ENCODE measurements around the gene NAA10. TPM values are rescaled to one million over a fixed set of nuclear protein-coding genes. Genes with fewer than 3 reads are reported as not detected.

The NAA10 gene
- total RNA-seq, 1 experiment from 2014 or later = 124 TPM

DNA sequence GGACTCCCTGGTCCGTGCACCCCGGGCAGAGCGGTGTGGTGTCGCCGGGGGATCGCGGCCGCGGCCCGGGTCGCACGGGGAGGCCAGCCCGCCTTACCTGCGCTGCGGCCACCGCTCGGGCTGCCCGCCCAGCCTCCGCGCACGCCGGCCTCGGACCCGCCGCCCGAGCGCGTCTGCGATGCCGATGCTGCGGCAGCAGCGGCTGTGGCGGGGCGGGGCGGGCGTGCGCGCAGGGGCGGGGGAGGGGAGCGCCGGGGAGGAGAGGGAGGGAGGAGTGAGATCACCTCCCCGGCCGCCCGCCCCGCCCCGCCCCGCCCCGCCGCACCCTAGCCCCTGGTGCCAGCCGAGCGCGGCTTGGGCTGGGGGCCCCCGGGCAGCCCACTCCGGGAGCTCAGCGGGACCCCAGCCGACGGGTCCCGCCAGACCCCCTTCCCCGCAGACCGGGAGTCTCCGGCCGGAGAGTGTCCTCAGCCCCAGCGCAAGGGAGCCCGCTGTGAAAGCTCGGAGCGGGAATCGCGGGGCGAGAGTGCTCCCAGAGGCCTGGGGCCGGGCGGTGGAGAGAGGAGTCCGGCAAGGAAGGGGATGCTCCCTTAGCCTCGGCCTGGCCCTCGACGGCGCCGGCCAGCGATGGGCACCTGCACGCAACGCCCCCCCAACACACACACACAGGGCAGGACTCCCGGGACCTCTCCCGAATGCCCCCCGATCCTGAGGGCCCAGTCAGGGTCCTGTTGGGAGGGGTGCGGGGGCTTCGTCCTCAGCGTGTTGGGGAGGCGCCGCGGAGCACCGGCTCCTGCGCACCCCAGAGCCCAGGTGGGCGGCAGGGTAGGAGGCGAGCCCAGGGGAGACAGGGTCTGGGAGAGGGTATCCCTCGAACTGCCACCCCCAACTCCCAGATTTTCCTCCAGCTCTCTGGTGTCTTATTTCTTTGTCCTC is 48.6 kb downstream of the NAA10 start, which contains the start of gene L1CAM:
Gene L1CAM (minus strand): TSS at position 206 of the 936 bp plus-strand sequence. CDS start 10,337 bp downstream, outside the sequence.
- intact Hi-C loops (cut with micrococcal nuclease) = no loop called here
- H3K4me3 ChIP-seq (replicated peaks in 1 of 2; ENCODE audit: low read depth in 1 of 2, low read length in 2 of 2) = peak within 1 kb of the TSS; percentile 47 to 52
- H3K79me2 ChIP-seq (ENCODE audit: insufficient read depth, low read length) = no peaks in the 10 kb centered on the region
- ATAC-seq (peak; percentile 66), DNase-seq (ENCODE audit: low read depth, low spot score) (no peak)
- RAD21 ChIA-PET (ENCODE audit: low non-redundant PET in 1 of 2, low total read pairs in 2 of 2, uncharacterized antibody in 2 of 2, unreplicated experiment in 2 of 2) = interaction anchor here in 1 of 2 experiments (0.7 kb wide), 1 partner anchor 86 kb away, joined by 3 read pairs; no protein-coding TSS in a partner anchor
- peak within 1 kb of the TSS; percentile 39; the same call in 1 of the 2 replicates for H3K9ac ChIP-seq (ENCODE audit: low read length)
- POLR2A ChIA-PET = no interaction called here
- peak within 1 kb of the TSS; percentile 76 for H3K4me2 ChIP-seq (ENCODE audit: low read length)
- H3K27me3 ChIP-seq (ENCODE audit: insufficient read depth, low read length) = no peaks in the 10 kb centered on the region
- no peak within 1 kb of the TSS; the same call in 1 of the 2 replicates for H3K27ac ChIP-seq (ENCODE audit: low read depth, low read length)
- H3K4me1 ChIP-seq (ENCODE audit: control insufficient read depth in 1 of 2, insufficient read depth in 2 of 2, low read length in 2 of 2) = peaks cover 9 to 34% of the 10 kb centered on the region in 2 experiments
- no peaks in the 10 kb centered on the region for H3K36me3 ChIP-seq (ENCODE audit: control insufficient read depth in 1 of 2, insufficient read depth in 2 of 2, low read length in 2 of 2)
- TF ChIP-seq ZNF274 (IDR thresholded peaks at IDR 0.05; ENCODE audit: low read depth, low read length) (no peak), CEBPB (IDR thresholded peaks at IDR 0.05; ENCODE audit: low read depth) (no peak), JUND (IDR thresholded peaks at IDR 0.05) (no peak), POLR2A (IDR thresholded peaks at IDR 0.05; ENCODE audit: borderline replicate concordance, extremely low read depth, insufficient read depth, insufficient read length) (no peak), YY1 (IDR thresholded peaks at IDR 0.05; ENCODE audit: extremely low read depth, insufficient replicate concordance, low read depth, low read length) (no peak), SRF (IDR thresholded peaks at IDR 0.05; ENCODE audit: low read depth) (no peak), SIN3A (IDR thresholded peaks at IDR 0.05; ENCODE audit: low read depth) (no peak), ZFX (IDR thresholded peaks at IDR 0.05) (no peak), EZH2 (IDR thresholded peaks at IDR 0.05) (no peak), CTCF (IDR thresholded peaks at IDR 0.05 in 2 of 3, conservative IDR thresholded peaks at IDR 0.05 in 1 of 3; ENCODE audit: borderline replicate concordance in 1 of 3, insufficient read depth in 1 of 3, low read depth in 2 of 3, low read length in 2 of 3) (no peak), ATF3 (IDR thresholded peaks at IDR 0.05) (no peak), POLR2AphosphoS5 (IDR thresholded peaks at IDR 0.05; ENCODE audit: low read depth, low read length) (no peak), FOSL1 (IDR thresholded peaks at IDR 0.05; ENCODE audit: low read depth) (no peak), ELF1 (IDR thresholded peaks at IDR 0.05; ENCODE audit: borderline replicate concordance, low read depth) (no peak), RAD21 (IDR thresholded peaks at IDR 0.05; ENCODE audit: low read depth) (no peak), EGR1 (IDR thresholded peaks at IDR 0.05; ENCODE audit: low read depth) (no peak), SP1 (IDR thresholded peaks at IDR 0.05; ENCODE audit: low read depth) (no peak)
- TF ChIP-seq, protein P1, sequence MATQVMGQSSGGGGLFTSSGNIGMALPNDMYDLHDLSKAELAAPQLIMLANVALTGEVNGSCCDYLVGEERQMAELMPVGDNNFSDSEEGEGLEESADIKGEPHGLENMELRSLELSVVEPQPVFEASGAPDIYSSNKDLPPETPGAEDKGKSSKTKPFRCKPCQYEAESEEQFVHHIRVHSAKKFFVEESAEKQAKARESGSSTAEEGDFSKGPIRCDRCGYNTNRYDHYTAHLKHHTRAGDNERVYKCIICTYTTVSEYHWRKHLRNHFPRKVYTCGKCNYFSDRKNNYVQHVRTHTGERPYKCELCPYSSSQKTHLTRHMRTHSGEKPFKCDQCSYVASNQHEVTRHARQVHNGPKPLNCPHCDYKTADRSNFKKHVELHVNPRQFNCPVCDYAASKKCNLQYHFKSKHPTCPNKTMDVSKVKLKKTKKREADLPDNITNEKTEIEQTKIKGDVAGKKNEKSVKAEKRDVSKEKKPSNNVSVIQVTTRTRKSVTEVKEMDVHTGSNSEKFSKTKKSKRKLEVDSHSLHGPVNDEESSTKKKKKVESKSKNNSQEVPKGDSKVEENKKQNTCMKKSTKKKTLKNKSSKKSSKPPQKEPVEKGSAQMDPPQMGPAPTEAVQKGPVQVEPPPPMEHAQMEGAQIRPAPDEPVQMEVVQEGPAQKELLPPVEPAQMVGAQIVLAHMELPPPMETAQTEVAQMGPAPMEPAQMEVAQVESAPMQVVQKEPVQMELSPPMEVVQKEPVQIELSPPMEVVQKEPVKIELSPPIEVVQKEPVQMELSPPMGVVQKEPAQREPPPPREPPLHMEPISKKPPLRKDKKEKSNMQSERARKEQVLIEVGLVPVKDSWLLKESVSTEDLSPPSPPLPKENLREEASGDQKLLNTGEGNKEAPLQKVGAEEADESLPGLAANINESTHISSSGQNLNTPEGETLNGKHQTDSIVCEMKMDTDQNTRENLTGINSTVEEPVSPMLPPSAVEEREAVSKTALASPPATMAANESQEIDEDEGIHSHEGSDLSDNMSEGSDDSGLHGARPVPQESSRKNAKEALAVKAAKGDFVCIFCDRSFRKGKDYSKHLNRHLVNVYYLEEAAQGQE (IDR thresholded peaks at IDR 0.05; ENCODE audit: low read depth) = no peak
- TF ChIP-seq, protein P2, sequence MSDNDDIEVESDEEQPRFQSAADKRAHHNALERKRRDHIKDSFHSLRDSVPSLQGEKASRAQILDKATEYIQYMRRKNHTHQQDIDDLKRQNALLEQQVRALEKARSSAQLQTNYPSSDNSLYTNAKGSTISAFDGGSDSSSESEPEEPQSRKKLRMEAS (IDR thresholded peaks at IDR 0.05) = no peak
- BruUV-seq (replicated peaks) = no TSS peak
- no peak within 1 kb of the TSS for H2AFZ ChIP-seq (ENCODE audit: low read depth, low read length, poor library complexity, severe bottlenecking)
- no peaks in the 10 kb centered on the region for H4K20me1 ChIP-seq (ENCODE audit: insufficient read depth)
- CTCF ChIA-PET = no interaction called here
- no peaks in the 10 kb centered on the region for H3K9me3 ChIP-seq (ENCODE audit: control insufficient read depth in 1 of 2, insufficient read depth in 1 of 2, low read depth in 1 of 2, low read length in 2 of 2)
- H3K9me2 ChIP-seq (ENCODE audit: insufficient read depth) = no peaks in the 10 kb centered on the region
